A549 (cell line): ENCODE data around the gene ABCA4. TPM values are rescaled to one million over a fixed set of nuclear protein-coding genes. Genes with fewer than 3 reads are reported as not detected.

Source experiments
- ATAC-seq, 2 experiments: fragments of 200-7000 bp in 1 of 2; fragments of >200 bp in 1 of 2; cut with Nextera tagmentation in 1 of 2; cut with Tn5 transposase in 1 of 2; 3 replicates each; pipeline versions ENCODE4 v1.8.0 to v1.9.1; 2018 to 2020; ENCODE audit warnings: mild to moderate bottlenecking in 1 of 2, moderate library complexity in 1 of 2
- CTCF ChIA-PET: fragments of 300-600 bp; sonication (Branson Sonifier 250); formaldehyde crosslinking; extraction: SDS; loops from one replicate; lab custom pipeline; 2021; ENCODE audit warnings: antibody characterized with exemption, inconsistent platforms; lab: Yijun Ruan, JAX
- POLR2A ChIA-PET: fragments of 350-600 bp; formaldehyde crosslinking; extraction: SDS; loops from one replicate; lab custom pipeline; 2021; ENCODE audit warnings: antibody characterized with exemption, inconsistent platforms; lab: Yijun Ruan, JAX
- DNase-seq, 2 experiments: peaks; one replicate each; pipeline versions ENCODE4 v3.0.0 to v3.0.0-alpha.2; 2011 to 2016; ENCODE audit warnings: low read depth in 1 of 2, low spot score in 1 of 2
- FAIRE-seq: peaks from 2 replicates; lab custom pipeline; 2011; peaks lifted over from hg19 to GRCh38; lab: Jason Lieb, UNC
- H3K27ac ChIP-seq, 2 experiments: fragments of >200 bp; sonication (Bioruptor Twin); formaldehyde crosslinking; 3 replicates each; pipeline ENCODE4 v1.5.1; 2016 to 2017
- H3K4me1 ChIP-seq: fragments of >200 bp; sonication (Bioruptor Twin); formaldehyde crosslinking; 3 replicates; pipeline ENCODE4 v1.6.1; 2016
- H3K4me2 ChIP-seq: fragments of >200 bp; sonication (Bioruptor Twin); formaldehyde crosslinking; 3 replicates; pipeline ENCODE4 v1.6.1; 2016
- H3K4me3 ChIP-seq: fragments of >200 bp; sonication (Bioruptor Twin); formaldehyde crosslinking; 3 replicates; pipeline ENCODE4 v1.5.1; 2016
- H3K9me3 ChIP-seq: fragments of >200 bp; sonication (Bioruptor Twin); formaldehyde crosslinking; 3 replicates; pipeline ENCODE4 v1.6.1; 2016
- ATOH8 ChIP-seq: fragments of 250-450 bp; sonication (Bioruptor Pico); IDR thresholded peaks from 2 replicates; pipeline ENCODE4 v1.5.0; 2020; ENCODE audit warnings: low read depth, mild to moderate bottlenecking, moderate library complexity
- BHLHE40 ChIP-seq: IDR thresholded peaks from 2 replicates; pipeline ENCODE4 v1.6.1; 2012; ENCODE audit warnings: low read depth, low read length, inconsistent platforms
- CBX2 ChIP-seq: fragments of 200-600 bp; sonication (generic); IDR thresholded peaks from 2 replicates; pipeline ENCODE4 v1.6.1; 2016; ENCODE audit warnings: low read depth, mild to moderate bottlenecking, borderline replicate concordance
- CHD2 ChIP-seq: fragments of 150-350 bp; IDR thresholded peaks from 2 replicates; pipeline ENCODE4 v1.6.1; 2014; ENCODE audit warnings: low read length; ENCODE audit not compliant: partially characterized antibody
- CHD4 ChIP-seq: fragments of 200-600 bp; sonication (generic); IDR thresholded peaks from 2 replicates; pipeline ENCODE4 v1.6.1; 2016; ENCODE audit warnings: antibody characterized with exemption, mild to moderate bottlenecking, borderline replicate concordance
- EHF ChIP-seq: fragments of 250-450 bp; sonication (Bioruptor Pico); IDR thresholded peaks from 2 replicates; pipeline ENCODE4 v1.5.0; 2020; ENCODE audit warnings: mild to moderate bottlenecking
- EHMT2 ChIP-seq: fragments of 200-600 bp; sonication (generic); IDR thresholded peaks from 2 replicates; pipeline ENCODE4 v1.6.1; 2016; ENCODE audit warnings: antibody characterized with exemption, low read depth, mild to moderate bottlenecking, moderate library complexity
- FOSL2 ChIP-seq, 2 experiments: fragments of 450-650 bp in 1 of 2; fragments of >200 bp in 1 of 2; sonication (Bioruptor Twin) in 1 of 2; formaldehyde crosslinking; IDR thresholded peaks; 2 replicates each; pipeline versions ENCODE4 v1.5.0 to v1.6.1; 2016 to 2020; ENCODE audit warnings: mild to moderate bottlenecking in 1 of 2, moderate library complexity in 1 of 2
- HOXA7 ChIP-seq: fragments of 250-450 bp; sonication (Bioruptor Pico); IDR thresholded peaks from 2 replicates; pipeline ENCODE4 v1.5.0; 2020; ENCODE audit warnings: mild to moderate bottlenecking, moderate library complexity
- HOXB13 ChIP-seq: fragments of 250-450 bp; sonication (Bioruptor Pico); IDR thresholded peaks from 2 replicates; pipeline ENCODE4 v1.5.0; 2020; ENCODE audit warnings: low read depth, mild to moderate bottlenecking, moderate library complexity
- JUNB ChIP-seq: fragments of >200 bp; sonication (Bioruptor Twin); formaldehyde crosslinking; IDR thresholded peaks from 2 replicates; pipeline ENCODE4 v1.6.1; 2016
- MAFK ChIP-seq: fragments of 450-650 bp; IDR thresholded peaks from 2 replicates; pipeline ENCODE4 v1.6.1; 2014; ENCODE audit not compliant: partially characterized antibody
- MYC ChIP-seq: IDR thresholded peaks from 2 replicates; pipeline ENCODE4 v1.6.1; 2012; ENCODE audit warnings: mild to moderate bottlenecking, inconsistent platforms, low read length, improper control_type of control experiment, borderline replicate concordance
- NPAS2 ChIP-seq: fragments of 250-450 bp; sonication (Bioruptor Pico); IDR thresholded peaks from 2 replicates; pipeline ENCODE4 v1.8.0; 2022; ENCODE audit warnings: mild to moderate bottlenecking, moderate library complexity, borderline replicate concordance
- POLR2A ChIP-seq: IDR thresholded peaks from 2 replicates; pipeline ENCODE4 v1.6.1; 2012; ENCODE audit warnings: mild to moderate bottlenecking, low read length
- POLR2AphosphoS2 ChIP-seq: conservative IDR thresholded peaks from 2 replicates; pipeline ENCODE4 v1.6.1; 2012; ENCODE audit warnings: low read length, improper control_type of control experiment, inconsistent platforms
- RCOR1 ChIP-seq: fragments of 150-350 bp; IDR thresholded peaks from 2 replicates; pipeline ENCODE4 v1.6.1; 2014; ENCODE audit warnings: antibody characterized with exemption, low read length, low read depth
- REST ChIP-seq: fragments of 200-600 bp; sonication (generic); IDR thresholded peaks from 2 replicates; pipeline ENCODE4 v1.6.1; 2016; ENCODE audit warnings: antibody characterized with exemption, mild to moderate bottlenecking, moderate library complexity
- RFX5 ChIP-seq: fragments of 450-650 bp; IDR thresholded peaks from 2 replicates; pipeline ENCODE4 v1.7.1; 2014; ENCODE audit warnings: antibody characterized with exemption, mild to moderate bottlenecking, moderate library complexity
- RNF2 ChIP-seq: fragments of 200-600 bp; sonication (generic); IDR thresholded peaks from 2 replicates; pipeline ENCODE4 v1.6.1; 2016; ENCODE audit warnings: low read depth, mild to moderate bottlenecking, antibody characterized with exemption, moderate library complexity, borderline replicate concordance
- SREBF2 ChIP-seq: fragments of 450-650 bp; IDR thresholded peaks from 2 replicates; pipeline ENCODE4 v1.6.1; 2014; ENCODE audit warnings: mild to moderate bottlenecking, moderate library complexity
- TFCP2L1 ChIP-seq: fragments of 250-450 bp; sonication (Bioruptor Pico); IDR thresholded peaks from 2 replicates; pipeline ENCODE4 v1.5.0; 2021; ENCODE audit warnings: mild to moderate bottlenecking
- ZSCAN20 ChIP-seq: fragments of 250-450 bp; sonication (Bioruptor Pico); IDR thresholded peaks from 2 replicates; pipeline ENCODE4 v1.8.0; 2022; ENCODE audit warnings: mild to moderate bottlenecking, moderate library complexity
- WGBS: methylation state at CpG from one replicate; pipeline ENCODE4 v1.1.6; 2017; ENCODE audit errors: missing lambda C conversion rate; 5-methylcytosine and 5-hydroxymethylcytosine counted together
- polyA plus RNA-seq, 4 experiments: library from polyadenylated mRNA; depleted of rRNA in 3 of 4; stranded (reverse); fragments of >200 nt; fragmentation: RNase III in 1 of 4; extraction: RNeasy Plus Mini Kit Qiagen cat#74134 plus additional on column Dnase treatment in 1 of 4; gene quantifications; 2 replicates in 3 of 4; 3 replicates in 1 of 4; pipeline ENCODE4 v1.2.3, GENCODE V29; 2011 to 2017

The ABCA4 gene
- polyA plus RNA-seq, 2 of the 4 experiments (the other 2 are of a cell fraction): 0.05 to 0.23 TPM

GRCh38 chr1:94117259-94117851, 3.6 kb downstream of the ABCA4 start:
- H3K4me2 ChIP-seq: no peak overlapping the region
- POLR2A ChIA-PET: no interaction called here
- H3K27ac ChIP-seq: peak overlapping the region in 1 of 2 experiments; percentile 27; a peak in 1 of 6 replicates
- H3K4me3 ChIP-seq: no peak overlapping the region
- DNase-seq: no peak
- no peaks in the 10 kb centered on the region for H3K9me3 ChIP-seq
- WGBS: 82% methylated on average over 14 of the region's 14 CpGs
- ATAC-seq: no peak
- CTCF ChIA-PET: no interaction called here
- FAIRE-seq: no peak
- H3K4me1 ChIP-seq: peaks cover 19% of the 10 kb centered on the region; the same call in 2 of the 3 replicates
- TF ChIP-seq FOSL2 (IDR thresholded peaks at IDR 0.05): no peak
- TF ChIP-seq FOSL2 (CRISPR knock-in tag; IDR thresholded peaks at IDR 0.05): no peak
- TF ChIP-seq RCOR1: no peak
- TF ChIP-seq NPAS2: no peak
- no peak for TF ChIP-seq CBX2
- TF ChIP-seq RNF2: no peak
- no peak for TF ChIP-seq EHMT2
- TF ChIP-seq HOXB13: no peak
- no peak for TF ChIP-seq ZSCAN20 (CRISPR knock-in tag)
- no peak for TF ChIP-seq MYC
- TF ChIP-seq CHD2: no peak
- no peak for TF ChIP-seq ATOH8
- no peak for TF ChIP-seq EHF (CRISPR knock-in tag)
- TF ChIP-seq REST: no peak
- no peak for TF ChIP-seq BHLHE40

- Histone ChIP-seq H3K4me3 (no peak overlapping the region), H3K4me1 (peaks cover 19% of the 10 kb centered on the region; the same call in 2 of the 3 replicates), H3K9me3 (no peaks in the 10 kb centered on the region), H3K27ac (no peak overlapping the region), H3K4me2 (no peak overlapping the region; the same call in 2 of the 3 replicates)
- FAIRE-seq (no peak), DNase-seq (no peak), ATAC-seq (no peak)
- ChIA-PET POLR2A (no interaction called here), CTCF (no interaction called here)
- no peak for TF ChIP-seq CBX2
- TF ChIP-seq TFCP2L1: no peak
- no peak for TF ChIP-seq POLR2AphosphoS2
- no peak for TF ChIP-seq POLR2A
- no peak for TF ChIP-seq ATOH8
- no peak for TF ChIP-seq RFX5
- no peak for TF ChIP-seq HOXA7 (CRISPR knock-in tag)
- TF ChIP-seq ZSCAN20 (CRISPR knock-in tag): no peak
- no peak for TF ChIP-seq JUNB
- TF ChIP-seq EHF (CRISPR knock-in tag): no peak
- TF ChIP-seq MAFK: no peak
- no peak for TF ChIP-seq CHD4
- TF ChIP-seq HOXB13: no peak
- no peak for TF ChIP-seq SREBF2
- 79% methylated on average over 6 of the region's 6 CpGs for WGBS
Observed at GRCh38 chr1:94115900-94116436, 5.0 kb downstream of the ABCA4 start.
